Activated effector memory CD4-positive, alpha-beta T cell treated with anti-CD3 and anti-CD28 coated beads, Interleukin-2, amount 50 U/mL, for 16 hours (primary cell): Measurements from ENCODE around the gene FSTL4.

Experiments
- DNase-seq: peaks from one replicate; pipeline ENCODE4 v3.0.0-alpha.2; 2020

Gene FSTL4

DNA sequence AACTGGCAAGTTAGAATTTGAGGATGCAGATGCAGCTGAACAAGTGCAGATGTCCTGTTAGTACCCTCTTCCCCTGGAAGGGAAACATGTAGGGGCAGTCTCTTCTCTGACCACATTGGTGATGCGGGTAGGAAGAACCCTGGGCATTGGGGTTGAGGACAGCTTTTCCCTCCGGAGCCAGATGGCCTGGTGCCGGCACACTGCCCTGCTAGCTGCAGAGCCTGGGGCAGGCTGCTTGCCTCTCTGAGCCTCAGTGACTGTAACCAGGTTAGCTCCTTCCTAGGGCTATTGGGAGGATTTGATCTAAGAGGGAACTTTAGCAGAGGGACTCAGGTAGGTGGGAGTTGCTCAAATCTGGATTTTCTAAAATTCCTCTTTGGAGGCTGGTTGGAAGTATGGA lies 412.1 kb downstream of the FSTL4 start:
- no peak for DNase-seq

GRCh38 chr5:133199417-133200178 lies 412.7 kb downstream of the FSTL4 start:
- DNase-seq, result no peak

DNA sequence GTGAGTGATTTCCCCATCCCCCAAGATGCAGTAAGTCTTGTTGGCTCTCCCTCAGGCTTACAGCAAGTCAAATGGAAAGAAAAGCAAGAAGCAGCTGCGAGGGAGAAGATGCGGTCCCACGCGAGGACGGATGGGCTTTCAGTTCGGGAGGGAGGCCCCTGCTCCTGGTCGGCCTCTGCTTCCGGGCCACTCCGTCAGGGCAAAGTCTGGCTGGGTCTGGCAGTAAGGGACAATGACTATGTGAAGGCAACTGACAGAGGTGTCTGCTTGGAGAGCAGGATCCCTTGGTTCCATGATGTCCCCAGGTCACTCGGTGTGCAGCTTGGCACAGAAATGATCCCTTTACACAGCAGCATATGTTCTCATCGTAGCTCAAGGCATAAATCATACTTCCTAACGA lies 413.8 kb downstream of the FSTL4 start:
- no peak for DNase-seq

GRCh38 chr5:133196441-133197085 lies 415.8 kb downstream of the FSTL4 start:
- DNase-seq, result no peak

DNA sequence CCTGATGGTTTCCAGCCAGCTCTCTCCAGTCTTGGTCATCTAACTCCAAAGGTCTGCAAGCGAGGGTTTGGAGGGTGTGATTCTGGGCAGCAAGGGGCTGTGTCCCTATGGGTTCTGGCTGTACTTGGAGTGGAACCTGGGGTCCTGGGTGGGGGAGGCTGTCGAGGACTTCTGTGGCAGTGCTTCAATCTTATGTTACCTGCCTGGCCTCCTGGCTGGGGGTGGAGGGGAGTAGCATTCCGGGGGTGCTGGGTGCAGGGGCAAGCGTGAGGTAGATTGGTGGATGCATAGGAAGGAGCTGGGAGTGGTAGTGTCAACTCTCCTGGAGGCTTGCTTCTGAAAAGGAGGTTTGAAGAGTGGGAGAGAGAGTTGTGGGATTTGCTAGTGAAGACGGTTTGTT lies 417.1 kb downstream of the FSTL4 start:
- DNase-seq, result no peak

GRCh38 chr5:133193794-133194193 lies 418.5 kb downstream of the FSTL4 start:
- DNase-seq, result no peak

DNA sequence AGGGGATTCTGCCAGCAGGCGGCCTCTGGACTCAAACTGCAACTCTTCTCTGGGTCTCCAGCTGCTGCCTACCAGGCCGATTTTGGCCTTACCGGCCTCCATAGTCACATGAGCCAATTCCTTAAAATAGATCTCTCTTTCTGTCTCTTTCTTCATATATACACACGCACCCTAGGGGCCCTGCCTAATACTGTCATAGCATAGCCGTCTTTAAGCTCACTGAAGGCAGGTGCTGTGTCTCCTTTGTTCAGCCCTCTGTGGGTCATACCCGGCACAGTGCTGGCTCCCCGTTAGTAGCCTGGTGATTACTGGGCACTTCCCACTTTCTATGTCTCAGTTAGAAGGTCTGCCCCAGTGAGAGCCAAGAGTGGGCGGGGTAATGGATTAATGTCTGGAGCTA lies 419.6 kb downstream of the FSTL4 start:
- DNase-seq, result no peak

DNA sequence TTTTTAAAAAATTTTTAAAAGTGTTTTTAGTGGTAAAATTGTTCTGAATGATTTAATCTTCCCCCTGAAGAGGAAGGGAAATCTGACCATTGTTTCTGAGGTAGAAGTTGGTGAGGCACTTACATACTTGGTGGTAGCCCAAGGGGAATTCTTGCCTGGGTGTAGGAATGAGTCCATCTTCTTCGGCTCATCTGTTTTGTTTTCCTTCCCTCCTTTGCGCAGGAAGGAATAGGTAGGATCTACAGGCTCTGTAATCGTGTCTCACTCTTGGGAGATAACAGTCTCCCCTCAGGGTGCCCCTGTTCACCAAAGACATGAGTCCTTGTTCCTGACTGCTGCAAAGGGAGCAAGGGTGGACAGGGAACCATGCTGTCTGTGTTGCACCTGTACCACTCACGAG lies 422.5 kb downstream of the FSTL4 start:
- DNase-seq, result no peak

- no peak for DNase-seq
These were observed 432.9 kb downstream of the FSTL4 start for GRCh38 chr5:133179405-133179804.

DNA sequence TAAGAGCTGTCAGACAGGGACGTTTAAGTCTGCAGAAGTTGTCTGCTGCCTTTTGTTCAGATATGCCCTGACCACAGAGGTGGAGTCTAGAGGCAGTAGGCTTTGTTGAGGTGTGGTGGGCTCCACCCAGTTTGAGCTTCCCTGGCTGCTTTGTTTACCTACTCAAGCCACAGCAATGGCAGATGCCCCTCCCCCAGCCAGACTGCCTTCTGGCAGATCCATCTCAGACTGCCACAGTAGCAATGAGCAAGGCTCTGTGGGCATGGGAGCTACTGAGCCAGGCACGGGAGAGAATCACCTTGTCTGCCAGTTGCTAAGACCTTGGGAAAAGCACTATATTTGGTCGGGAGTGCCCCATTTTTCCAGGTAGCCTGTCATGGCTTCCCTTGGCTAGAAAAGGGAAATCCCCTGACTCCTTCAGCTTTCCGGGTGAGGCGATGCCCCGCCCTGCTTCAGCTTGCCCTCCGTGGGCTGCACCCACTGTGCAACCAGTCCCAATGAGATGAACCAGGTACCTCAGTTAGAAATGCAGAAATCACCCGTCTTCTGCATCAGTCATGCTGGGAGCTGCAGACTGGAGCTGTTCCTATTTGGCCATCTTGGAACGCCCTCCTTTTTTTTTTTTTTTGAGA lies 441.5 kb downstream of the FSTL4 start:
- peak; percentile 84 for DNase-seq

DNA sequence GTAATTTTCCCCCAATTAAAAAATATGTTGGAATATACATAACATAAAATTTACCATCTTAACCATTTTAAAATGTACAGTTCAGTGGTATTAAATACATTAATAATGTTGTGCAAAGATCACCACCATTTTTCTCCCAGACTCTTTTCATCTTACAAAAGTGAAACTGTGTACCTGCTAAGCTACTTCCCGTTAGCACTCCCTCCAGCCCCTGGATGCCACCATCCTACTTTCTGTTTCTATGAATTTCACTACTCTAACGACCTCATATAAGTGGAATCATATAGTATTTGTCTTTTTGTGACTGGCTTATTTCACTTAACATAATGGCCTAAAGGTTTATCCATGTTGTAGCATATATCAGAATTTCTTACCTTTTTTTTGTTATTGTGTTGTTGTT lies 447.6 kb downstream of the FSTL4 start:
- DNase-seq, result no peak

- no peak for DNase-seq
These were observed 448.5 kb downstream of the FSTL4 start for GRCh38 chr5:133163839-133164238.

GRCh38 chr5:133159543-133159942 lies 452.8 kb downstream of the FSTL4 start:
- no peak for DNase-seq

- DNase-seq, result no peak
These were observed 456.9 kb downstream of the FSTL4 start for GRCh38 chr5:133155326-133155969.

- no peak for DNase-seq
These were observed 457.9 kb downstream of the FSTL4 start for GRCh38 chr5:133154274-133155075.

GRCh38 chr5:133150909-133151544 lies 461.3 kb downstream of the FSTL4 start:
- DNase-seq, result no peak

DNA sequence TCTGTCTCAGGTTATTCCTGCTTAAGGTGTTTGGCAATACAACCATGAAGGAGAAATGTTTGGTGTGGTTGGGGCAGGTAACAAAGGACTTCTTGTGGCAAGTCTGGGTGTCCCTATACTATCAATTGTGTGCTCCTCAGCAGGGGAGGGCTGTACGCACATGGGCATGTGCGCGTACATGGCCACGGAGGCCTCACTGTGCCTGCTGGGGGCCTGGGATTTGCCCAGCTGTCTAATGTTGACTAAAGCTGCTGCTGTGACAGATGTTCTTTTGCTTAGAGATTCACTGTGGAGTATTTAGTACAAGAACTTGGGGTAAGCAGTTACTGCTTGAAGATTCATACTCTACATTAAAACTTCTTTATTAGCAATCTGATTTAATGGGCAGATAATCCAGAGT lies 463.0 kb downstream of the FSTL4 start:
- no peak for DNase-seq

DNA sequence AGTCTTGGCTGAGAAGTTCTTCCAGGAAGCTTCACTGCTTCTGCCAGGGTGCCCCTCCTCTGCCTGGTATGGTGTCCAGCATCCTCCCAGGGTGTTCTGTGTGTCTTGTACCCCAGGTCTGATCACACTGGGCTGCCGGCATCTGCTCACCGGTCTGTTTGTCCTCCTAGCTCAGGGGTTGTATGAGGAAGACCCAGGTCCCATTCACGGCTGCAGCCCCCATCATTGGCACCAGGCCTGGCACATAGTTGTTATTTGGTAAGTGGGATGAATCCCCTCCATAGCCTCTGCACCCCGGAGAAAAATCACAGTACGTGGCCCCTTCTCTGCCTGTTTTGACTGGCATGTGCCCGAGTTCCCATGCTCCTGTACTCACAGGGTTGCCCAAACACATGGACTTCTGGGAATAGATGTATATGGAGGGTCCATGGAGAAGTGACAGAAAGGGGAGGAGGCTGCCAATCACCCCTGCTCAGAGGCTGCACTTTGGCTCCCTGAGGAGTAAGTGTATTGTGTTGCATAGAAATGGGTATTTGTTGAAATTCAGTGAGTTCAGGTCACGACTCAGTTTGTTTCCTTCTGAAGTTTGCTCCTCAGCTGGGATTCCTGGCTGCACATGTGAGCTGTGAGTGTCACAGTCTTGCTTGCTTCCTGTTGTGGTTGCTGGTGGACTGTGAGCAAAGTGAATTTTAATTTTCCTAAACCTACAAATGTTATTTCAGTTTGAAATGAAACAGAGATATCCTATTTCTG lies 464.4 kb downstream of the FSTL4 start:
- DNase-seq, result no peak

DNA sequence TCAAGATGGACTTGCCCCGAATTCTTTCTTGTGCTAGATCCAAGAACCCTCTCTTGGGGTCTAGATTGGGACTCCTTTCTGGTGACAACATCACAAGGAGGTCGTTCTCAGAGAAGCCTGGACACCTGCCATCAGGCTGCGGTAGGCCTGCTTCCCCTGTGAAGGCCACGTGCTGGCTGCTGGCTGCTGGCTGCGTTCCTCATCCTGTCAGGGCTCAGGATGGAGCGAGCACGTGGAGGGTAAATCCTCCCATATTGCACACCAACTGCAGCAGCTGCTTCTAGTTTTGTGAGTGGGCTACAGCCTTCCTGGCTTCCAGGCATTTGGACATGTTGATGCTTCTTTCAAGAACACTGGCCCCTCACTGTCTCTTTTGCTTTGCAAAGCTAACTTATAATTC lies 464.9 kb downstream of the FSTL4 start:
- no peak for DNase-seq
